ENCODE data around the gene POLE3.

- TF ChIP-seq TAF1 (IDR thresholded peaks at IDR 0.05; ENCODE audit: low read depth) (no peak), ZBTB7A (IDR thresholded peaks at IDR 0.05; ENCODE audit: low read depth) (no peak), CEBPB (IDR thresholded peaks at IDR 0.05) (no peak), RAD21 (IDR thresholded peaks at IDR 0.05; ENCODE audit: low read depth) (no peak), EP300 (IDR thresholded peaks at IDR 0.05; ENCODE audit: borderline replicate concordance) (no peak), YY1 (IDR thresholded peaks at IDR 0.05; ENCODE audit: low read depth) (no peak), FOXM1 (IDR thresholded peaks at IDR 0.05; ENCODE audit: borderline replicate concordance, low read depth) (no peak), CREB1 (IDR thresholded peaks at IDR 0.05; ENCODE audit: low read depth) (no peak), USF1 (IDR thresholded peaks at IDR 0.05) (no peak), EGR1 (IDR thresholded peaks at IDR 0.05) (no peak)
- TF ChIP-seq, protein P1, sequence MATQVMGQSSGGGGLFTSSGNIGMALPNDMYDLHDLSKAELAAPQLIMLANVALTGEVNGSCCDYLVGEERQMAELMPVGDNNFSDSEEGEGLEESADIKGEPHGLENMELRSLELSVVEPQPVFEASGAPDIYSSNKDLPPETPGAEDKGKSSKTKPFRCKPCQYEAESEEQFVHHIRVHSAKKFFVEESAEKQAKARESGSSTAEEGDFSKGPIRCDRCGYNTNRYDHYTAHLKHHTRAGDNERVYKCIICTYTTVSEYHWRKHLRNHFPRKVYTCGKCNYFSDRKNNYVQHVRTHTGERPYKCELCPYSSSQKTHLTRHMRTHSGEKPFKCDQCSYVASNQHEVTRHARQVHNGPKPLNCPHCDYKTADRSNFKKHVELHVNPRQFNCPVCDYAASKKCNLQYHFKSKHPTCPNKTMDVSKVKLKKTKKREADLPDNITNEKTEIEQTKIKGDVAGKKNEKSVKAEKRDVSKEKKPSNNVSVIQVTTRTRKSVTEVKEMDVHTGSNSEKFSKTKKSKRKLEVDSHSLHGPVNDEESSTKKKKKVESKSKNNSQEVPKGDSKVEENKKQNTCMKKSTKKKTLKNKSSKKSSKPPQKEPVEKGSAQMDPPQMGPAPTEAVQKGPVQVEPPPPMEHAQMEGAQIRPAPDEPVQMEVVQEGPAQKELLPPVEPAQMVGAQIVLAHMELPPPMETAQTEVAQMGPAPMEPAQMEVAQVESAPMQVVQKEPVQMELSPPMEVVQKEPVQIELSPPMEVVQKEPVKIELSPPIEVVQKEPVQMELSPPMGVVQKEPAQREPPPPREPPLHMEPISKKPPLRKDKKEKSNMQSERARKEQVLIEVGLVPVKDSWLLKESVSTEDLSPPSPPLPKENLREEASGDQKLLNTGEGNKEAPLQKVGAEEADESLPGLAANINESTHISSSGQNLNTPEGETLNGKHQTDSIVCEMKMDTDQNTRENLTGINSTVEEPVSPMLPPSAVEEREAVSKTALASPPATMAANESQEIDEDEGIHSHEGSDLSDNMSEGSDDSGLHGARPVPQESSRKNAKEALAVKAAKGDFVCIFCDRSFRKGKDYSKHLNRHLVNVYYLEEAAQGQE (IDR thresholded peaks at IDR 0.05; ENCODE audit: low read depth), result no peak
- TF ChIP-seq, protein P2, sequence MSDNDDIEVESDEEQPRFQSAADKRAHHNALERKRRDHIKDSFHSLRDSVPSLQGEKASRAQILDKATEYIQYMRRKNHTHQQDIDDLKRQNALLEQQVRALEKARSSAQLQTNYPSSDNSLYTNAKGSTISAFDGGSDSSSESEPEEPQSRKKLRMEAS (IDR thresholded peaks at IDR 0.05), result no peak
Observed at GRCh38 chr9:113426701-113427100, 16.2 kb upstream of the POLE3 start.
